Measurements from ENCODE around the gene CIAO3. TPM values are rescaled to one million over a fixed set of nuclear protein-coding genes. Genes with fewer than 3 reads are reported as not detected.
A peak's percentile ranks its signal among the peaks of the same experiment; 100 is the strongest.

CIAO3 gene
- total RNA-seq, 1 experiment from 2014 or later = 21.9 TPM

DNA sequence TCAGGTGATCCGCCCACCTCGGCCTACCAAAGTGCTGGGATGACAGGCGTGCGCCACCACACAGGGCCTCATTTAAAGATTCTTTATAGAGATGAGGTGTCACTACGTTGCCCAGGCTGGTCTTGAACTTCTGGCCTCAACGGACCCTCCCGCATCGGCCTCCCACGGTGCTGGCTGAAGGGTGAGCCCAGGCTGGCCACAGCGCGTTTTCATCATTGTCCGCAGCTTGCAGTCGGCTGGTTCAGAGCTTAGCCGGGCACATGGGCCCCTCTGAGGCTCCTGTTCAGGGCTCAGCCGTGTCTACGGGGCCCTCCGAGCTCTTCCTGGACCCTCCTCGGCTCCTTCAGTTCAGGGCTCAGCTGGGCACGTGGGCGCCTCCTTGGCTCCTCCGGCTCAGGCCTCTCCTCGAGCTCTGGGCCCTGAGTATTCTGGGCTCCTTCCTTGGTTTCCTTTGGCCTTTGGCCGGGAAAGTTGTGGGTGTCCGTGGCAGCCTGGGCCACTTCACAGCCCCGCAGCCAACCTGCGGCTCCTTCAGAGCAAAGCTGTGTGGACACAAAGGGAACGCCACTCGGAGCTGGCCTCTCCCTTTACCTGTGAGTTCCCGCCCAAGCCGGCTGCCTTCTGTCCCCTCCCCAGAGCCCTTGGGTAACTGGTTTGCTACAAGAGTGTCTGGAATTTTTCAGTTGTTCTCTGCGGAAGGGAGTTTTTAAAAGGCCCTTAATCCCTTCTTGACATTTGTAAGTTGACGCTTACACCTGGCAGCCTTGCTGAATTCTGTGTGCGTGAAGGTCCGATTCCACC is 18.5 kb upstream of the CIAO3 start:
- no peak overlapping the region for H4K91ac ChIP-seq (ENCODE audit: insufficient read length, low read depth, low read length)
- H4K8ac ChIP-seq (replicated peaks; ENCODE audit: insufficient read length, low read depth, low read length) = no peak overlapping the region
- no CpG with 5 or more reads among the region's 34 CpGs for WGBS (ENCODE audit: extremely low coverage, insufficient read length, low lambda C conversion rate)
- H3K27me3 Mint-ChIP-seq (ENCODE audit: low read depth) = peaks cover 26% of the 10 kb centered on the region
- no peak overlapping the region for H3K9ac ChIP-seq (ENCODE audit: extremely low read depth, insufficient read length, low read length)
- H2BK12ac ChIP-seq (ENCODE audit: insufficient read length, low read depth, low read length) = no peak overlapping the region
- no peak overlapping the region for H3K4ac ChIP-seq (ENCODE audit: low read depth, low read length)
- H4K20me1 ChIP-seq (ENCODE audit: control insufficient read depth, insufficient read depth, insufficient read length) = no peaks in the 10 kb centered on the region
- no peak overlapping the region for H3K23ac ChIP-seq (ENCODE audit: insufficient read length, low read depth, low read length)
- H3K56ac ChIP-seq (ENCODE audit: insufficient read length, low read depth, low read length) = no peak overlapping the region
- peaks cover 5 to 10% of the 10 kb centered on the region in 2 experiments for H3K4me1 Mint-ChIP-seq
- no peak overlapping the region for H4K5ac ChIP-seq (ENCODE audit: insufficient read length, low read depth, low read length)
- DNase-seq = no peak
- TF ChIP-seq, protein P1, sequence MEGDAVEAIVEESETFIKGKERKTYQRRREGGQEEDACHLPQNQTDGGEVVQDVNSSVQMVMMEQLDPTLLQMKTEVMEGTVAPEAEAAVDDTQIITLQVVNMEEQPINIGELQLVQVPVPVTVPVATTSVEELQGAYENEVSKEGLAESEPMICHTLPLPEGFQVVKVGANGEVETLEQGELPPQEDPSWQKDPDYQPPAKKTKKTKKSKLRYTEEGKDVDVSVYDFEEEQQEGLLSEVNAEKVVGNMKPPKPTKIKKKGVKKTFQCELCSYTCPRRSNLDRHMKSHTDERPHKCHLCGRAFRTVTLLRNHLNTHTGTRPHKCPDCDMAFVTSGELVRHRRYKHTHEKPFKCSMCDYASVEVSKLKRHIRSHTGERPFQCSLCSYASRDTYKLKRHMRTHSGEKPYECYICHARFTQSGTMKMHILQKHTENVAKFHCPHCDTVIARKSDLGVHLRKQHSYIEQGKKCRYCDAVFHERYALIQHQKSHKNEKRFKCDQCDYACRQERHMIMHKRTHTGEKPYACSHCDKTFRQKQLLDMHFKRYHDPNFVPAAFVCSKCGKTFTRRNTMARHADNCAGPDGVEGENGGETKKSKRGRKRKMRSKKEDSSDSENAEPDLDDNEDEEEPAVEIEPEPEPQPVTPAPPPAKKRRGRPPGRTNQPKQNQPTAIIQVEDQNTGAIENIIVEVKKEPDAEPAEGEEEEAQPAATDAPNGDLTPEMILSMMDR (conservative IDR thresholded peaks at IDR 0.05) = no peak
- no peak overlapping the region for H3K4me2 ChIP-seq (ENCODE audit: insufficient read depth, insufficient read length, low read length)
- no peaks in the 10 kb centered on the region for H3K79me1 ChIP-seq (ENCODE audit: insufficient read depth, low read depth, low read length, poor library complexity, severe bottlenecking)
- H3T11ph ChIP-seq (ENCODE audit: low read length) = no peak overlapping the region
- H3K4me1 ChIP-seq (ENCODE audit: insufficient read depth, low read length) = no peaks in the 10 kb centered on the region
- no peaks in the 10 kb centered on the region for H3K27me3 ChIP-seq (ENCODE audit: insufficient read depth, low read length)
- no peak overlapping the region for H2BK15ac ChIP-seq (ENCODE audit: low read depth, low read length)
- no peaks in the 10 kb centered on the region; a peak in 1 of 5 replicates for H3K9me3 Mint-ChIP-seq
- H2BK120ac ChIP-seq (ENCODE audit: low read depth, low read length, poor library complexity, severe bottlenecking) = no peak overlapping the region
- no peak overlapping the region for H2AK5ac ChIP-seq (ENCODE audit: insufficient read length, low read length)
- no peak overlapping the region for H3K18ac ChIP-seq (ENCODE audit: insufficient read length, low read depth, low read length)
- no peak overlapping the region; a peak in 1 of 5 replicates for H3K4me3 Mint-ChIP-seq
- no peak overlapping the region for H2AFZ ChIP-seq (ENCODE audit: low read length)
- H2BK5ac ChIP-seq (ENCODE audit: insufficient read length, low read length) = no peak overlapping the region
- no peaks in the 10 kb centered on the region for H3K23me2 ChIP-seq (ENCODE audit: insufficient read length, low read depth, low read length, poor library complexity, severe bottlenecking)
- no peak overlapping the region for H3K14ac ChIP-seq (ENCODE audit: insufficient read depth, low read length)
- no peak overlapping the region for H3K27ac ChIP-seq (ENCODE audit: insufficient read length, low read depth, low read length)
- H3K36me3 Mint-ChIP-seq (ENCODE audit: insufficient read depth in 1 of 3, low read depth in 3 of 3) = no peaks in the 10 kb centered on the region
- H3K27ac Mint-ChIP-seq = peak overlapping the region in 1 of 3 experiments; percentile 21; a peak in 1 of 7 replicates
- H3K9me3 ChIP-seq (ENCODE audit: control insufficient read depth, low read depth, low read length) = no peaks in the 10 kb centered on the region
- no peak overlapping the region for H2BK20ac ChIP-seq (ENCODE audit: low read depth, low read length, poor library complexity, severe bottlenecking)
- H3K79me2 ChIP-seq (ENCODE audit: insufficient read depth, low read length) = no peaks in the 10 kb centered on the region

Measured in H9 (cell line).